Tibial nerve (tissue), 3 donors: Measurements from ENCODE around the gene CNTN2.

Source experiments
- POLR2A ChIP-seq, 2 donors: fragments of 450-650 bp; IDR thresholded peaks; one replicate each; pipeline ENCODE4 v1.6.1; 2017; ENCODE audit warnings: antibody characterized with exemption in 2 of 2, mild to moderate bottlenecking in 2 of 2, moderate library complexity in 2 of 2
- TF ChIP-seq, protein P1 (sequence below), 5 experiments: fragments of 200-600 bp in 3 of 5; fragments of 450-650 bp in 2 of 5; sonication (generic) in 3 of 5; IDR thresholded peaks; one replicate each; pipeline ENCODE4 v1.5.1; 2016 to 2019; ENCODE audit warnings: antibody characterized with exemption in 5 of 5, mild to moderate bottlenecking in 3 of 5, moderate library complexity in 2 of 5

DNA sequence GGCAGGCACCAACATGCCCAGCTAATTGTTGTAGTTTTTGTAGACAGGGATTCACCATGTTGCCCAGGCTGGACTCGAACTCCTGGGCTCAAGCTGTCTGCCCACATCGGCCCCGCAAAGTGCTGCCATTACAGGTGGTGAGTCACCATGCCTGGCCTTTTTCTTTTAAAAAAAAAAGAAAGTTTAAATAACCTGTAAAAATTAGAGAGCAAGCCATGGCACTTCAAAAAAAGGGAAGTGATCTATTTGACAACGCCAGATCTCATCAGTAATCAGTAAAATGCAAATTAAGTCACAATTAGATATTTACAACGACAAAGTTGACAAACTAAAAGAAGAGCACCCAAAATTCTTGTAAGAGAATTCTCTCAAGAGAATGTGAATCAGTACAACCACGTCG lies 81.7 kb downstream of the CNTN2 start:
- TF ChIP-seq, protein P1, sequence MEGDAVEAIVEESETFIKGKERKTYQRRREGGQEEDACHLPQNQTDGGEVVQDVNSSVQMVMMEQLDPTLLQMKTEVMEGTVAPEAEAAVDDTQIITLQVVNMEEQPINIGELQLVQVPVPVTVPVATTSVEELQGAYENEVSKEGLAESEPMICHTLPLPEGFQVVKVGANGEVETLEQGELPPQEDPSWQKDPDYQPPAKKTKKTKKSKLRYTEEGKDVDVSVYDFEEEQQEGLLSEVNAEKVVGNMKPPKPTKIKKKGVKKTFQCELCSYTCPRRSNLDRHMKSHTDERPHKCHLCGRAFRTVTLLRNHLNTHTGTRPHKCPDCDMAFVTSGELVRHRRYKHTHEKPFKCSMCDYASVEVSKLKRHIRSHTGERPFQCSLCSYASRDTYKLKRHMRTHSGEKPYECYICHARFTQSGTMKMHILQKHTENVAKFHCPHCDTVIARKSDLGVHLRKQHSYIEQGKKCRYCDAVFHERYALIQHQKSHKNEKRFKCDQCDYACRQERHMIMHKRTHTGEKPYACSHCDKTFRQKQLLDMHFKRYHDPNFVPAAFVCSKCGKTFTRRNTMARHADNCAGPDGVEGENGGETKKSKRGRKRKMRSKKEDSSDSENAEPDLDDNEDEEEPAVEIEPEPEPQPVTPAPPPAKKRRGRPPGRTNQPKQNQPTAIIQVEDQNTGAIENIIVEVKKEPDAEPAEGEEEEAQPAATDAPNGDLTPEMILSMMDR (IDR thresholded peaks at IDR 0.05): no peak
- no peak for TF ChIP-seq POLR2A (IDR thresholded peaks at IDR 0.05)
